Measurements from ENCODE around the gene SLC24A3.
"Not testable (repeated sequence)": the region's sequence is repeated elsewhere in the genome, so short reads cannot be mapped to it uniquely, and the experiment has no call there.

- TF ChIP-seq, protein P1, sequence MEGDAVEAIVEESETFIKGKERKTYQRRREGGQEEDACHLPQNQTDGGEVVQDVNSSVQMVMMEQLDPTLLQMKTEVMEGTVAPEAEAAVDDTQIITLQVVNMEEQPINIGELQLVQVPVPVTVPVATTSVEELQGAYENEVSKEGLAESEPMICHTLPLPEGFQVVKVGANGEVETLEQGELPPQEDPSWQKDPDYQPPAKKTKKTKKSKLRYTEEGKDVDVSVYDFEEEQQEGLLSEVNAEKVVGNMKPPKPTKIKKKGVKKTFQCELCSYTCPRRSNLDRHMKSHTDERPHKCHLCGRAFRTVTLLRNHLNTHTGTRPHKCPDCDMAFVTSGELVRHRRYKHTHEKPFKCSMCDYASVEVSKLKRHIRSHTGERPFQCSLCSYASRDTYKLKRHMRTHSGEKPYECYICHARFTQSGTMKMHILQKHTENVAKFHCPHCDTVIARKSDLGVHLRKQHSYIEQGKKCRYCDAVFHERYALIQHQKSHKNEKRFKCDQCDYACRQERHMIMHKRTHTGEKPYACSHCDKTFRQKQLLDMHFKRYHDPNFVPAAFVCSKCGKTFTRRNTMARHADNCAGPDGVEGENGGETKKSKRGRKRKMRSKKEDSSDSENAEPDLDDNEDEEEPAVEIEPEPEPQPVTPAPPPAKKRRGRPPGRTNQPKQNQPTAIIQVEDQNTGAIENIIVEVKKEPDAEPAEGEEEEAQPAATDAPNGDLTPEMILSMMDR (IDR thresholded peaks at IDR 0.05; ENCODE audit: poor library complexity) = not testable (repeated sequence)
- TF ChIP-seq EZH2 (IDR thresholded peaks at IDR 0.05; ENCODE audit: borderline replicate concordance); EZH2phosphoT487 (IDR thresholded peaks at IDR 0.05; ENCODE audit: low read depth, severe bottlenecking, unreplicated experiment): not testable (repeated sequence)
Observed at GRCh38 chr20:19678591-19678990, 466.1 kb downstream of the SLC24A3 start.
